H9 (cell line): ENCODE data around the gene FRS3. TPM values are rescaled to one million over a fixed set of nuclear protein-coding genes. Genes with fewer than 3 reads are reported as not detected.

ENCODE experiments used
- DNase-seq: peaks from one replicate; pipeline ENCODE4 v3.0.0-alpha.2; 2017
- H2AFZ ChIP-seq: one replicate; pipeline ENCODE4 v1.6.1; 2013; ENCODE audit warnings: mild to moderate bottlenecking, low read length, control low read depth, moderate library complexity
- H2AK5ac ChIP-seq: 2 replicates; pipeline ENCODE4 v1.6.1; 2013; ENCODE audit warnings: low read length, control low read depth, mixed read lengths; ENCODE audit not compliant: insufficient read length
- H2BK120ac ChIP-seq: one replicate; pipeline ENCODE4 v1.6.1; 2013; ENCODE audit warnings: low read depth, mild to moderate bottlenecking, low read length, control low read depth, inconsistent platforms; ENCODE audit not compliant: poor library complexity, severe bottlenecking
- H2BK12ac ChIP-seq: 2 replicates; pipeline ENCODE4 v1.6.1; 2013; ENCODE audit warnings: low read length, control low read depth, mixed read lengths, low read depth; ENCODE audit not compliant: insufficient read length
- H2BK15ac ChIP-seq: 2 replicates; pipeline ENCODE4 v1.6.1; 2013; ENCODE audit warnings: low read depth, low read length, control low read depth
- H2BK20ac ChIP-seq: one replicate; pipeline ENCODE4 v1.6.1; 2013; ENCODE audit warnings: low read depth, mild to moderate bottlenecking, low read length, control low read depth, inconsistent platforms; ENCODE audit not compliant: poor library complexity, severe bottlenecking
- H2BK5ac ChIP-seq: 2 replicates; pipeline ENCODE4 v1.6.1; 2013; ENCODE audit warnings: low read length, control low read depth, mixed read lengths; ENCODE audit not compliant: insufficient read length
- H3K14ac ChIP-seq: 2 replicates; pipeline ENCODE4 v1.6.1; 2013; ENCODE audit warnings: low read length, control low read depth; ENCODE audit not compliant: insufficient read depth
- H3K18ac ChIP-seq: 2 replicates; pipeline ENCODE4 v1.6.1; 2013; ENCODE audit warnings: low read depth, mild to moderate bottlenecking, mixed read lengths, low read length, control low read depth; ENCODE audit not compliant: insufficient read length
- H3K23ac ChIP-seq: 2 replicates; pipeline ENCODE4 v1.6.1; 2013; ENCODE audit warnings: low read length, control low read depth, mixed read lengths, low read depth; ENCODE audit not compliant: insufficient read length
- H3K23me2 ChIP-seq: 2 replicates; pipeline ENCODE4 v1.6.1; 2013; ENCODE audit warnings: low read depth, mild to moderate bottlenecking, mixed read lengths, low read length, control low read depth; ENCODE audit not compliant: insufficient read length, poor library complexity, severe bottlenecking
- H3K27ac ChIP-seq: 2 replicates; pipeline ENCODE4 v1.5.1; 2013; ENCODE audit warnings: low read length, control low read depth, mixed read lengths, low read depth; ENCODE audit not compliant: insufficient read length
- H3K27me3 ChIP-seq: 2 replicates; pipeline ENCODE4 v1.6.1; 2013; ENCODE audit warnings: low read length, control low read depth, inconsistent platforms; ENCODE audit not compliant: insufficient read depth
- H3K4ac ChIP-seq: 2 replicates; pipeline ENCODE4 v1.6.1; 2013; ENCODE audit warnings: low read depth, mild to moderate bottlenecking, control low read depth, inconsistent platforms, low read length, moderate library complexity
- H3K4me1 ChIP-seq: 2 replicates; pipeline ENCODE4 v1.6.1; 2013; ENCODE audit warnings: low read length, control low read depth, inconsistent platforms; ENCODE audit not compliant: insufficient read depth
- H3K4me2 ChIP-seq: 2 replicates; pipeline ENCODE4 v1.6.1; 2013; ENCODE audit warnings: low read length, control low read depth, mixed read lengths; ENCODE audit not compliant: insufficient read length, insufficient read depth
- H3K56ac ChIP-seq: 2 replicates; pipeline ENCODE4 v1.6.1; 2013; ENCODE audit warnings: low read depth, mild to moderate bottlenecking, mixed read lengths, low read length, control low read depth; ENCODE audit not compliant: insufficient read length
- H3K79me1 ChIP-seq: 2 replicates; pipeline ENCODE4 v1.6.1; 2013; ENCODE audit warnings: low read depth, mild to moderate bottlenecking, moderate library complexity, low read length, control low read depth, inconsistent platforms; ENCODE audit not compliant: insufficient read depth, poor library complexity, severe bottlenecking
- H3K79me2 ChIP-seq: 2 replicates; pipeline ENCODE4 v1.6.1; 2013; ENCODE audit warnings: low read length, control low read depth, inconsistent platforms; ENCODE audit not compliant: insufficient read depth
- H3K9ac ChIP-seq: 2 replicates; pipeline ENCODE4 v1.6.1; 2013; ENCODE audit warnings: low read length, control low read depth, mixed read lengths; ENCODE audit not compliant: insufficient read length; ENCODE audit errors: extremely low read depth
- H3K9me3 ChIP-seq: one replicate; pipeline ENCODE4 v1.6.1; 2013; ENCODE audit warnings: low read depth, low read length, inconsistent platforms; ENCODE audit not compliant: control insufficient read depth
- H3T11ph ChIP-seq: one replicate; pipeline ENCODE4 v1.6.1; 2013; ENCODE audit warnings: mild to moderate bottlenecking, low read length, control low read depth, inconsistent platforms
- H4K20me1 ChIP-seq: one replicate; pipeline ENCODE4 v1.6.1; 2013; ENCODE audit not compliant: control insufficient read depth, insufficient read length, insufficient read depth
- H4K5ac ChIP-seq: 2 replicates; pipeline ENCODE4 v1.6.1; 2013; ENCODE audit warnings: low read depth, mild to moderate bottlenecking, mixed read lengths, low read length, control low read depth; ENCODE audit not compliant: insufficient read length
- H4K8ac ChIP-seq: replicated peaks from 2 replicates; pipeline ENCODE4 v1.6.1; 2013; ENCODE audit warnings: low read length, control low read depth, mixed read lengths, low read depth; ENCODE audit not compliant: insufficient read length
- H4K91ac ChIP-seq: 2 replicates; pipeline ENCODE4 v1.6.1; 2013; ENCODE audit warnings: low read depth, mild to moderate bottlenecking, moderate library complexity, mixed read lengths, low read length, control low read depth; ENCODE audit not compliant: insufficient read length
- H3K27ac Mint-ChIP-seq, 3 experiments: 2 replicates in 2 of 3; 3 replicates in 1 of 3; pipeline ENCODE4 v1.8.0; 2020 to 2021; ENCODE audit warnings: mixed read lengths in 3 of 3, mild to moderate bottlenecking in 1 of 3, moderate library complexity in 1 of 3
- H3K27me3 Mint-ChIP-seq: 2 replicates; pipeline ENCODE4 v1.8.0; 2021; ENCODE audit warnings: low read depth, mild to moderate bottlenecking, moderate library complexity, mixed read lengths
- H3K36me3 Mint-ChIP-seq, 3 experiments: 2 replicates in 2 of 3; 3 replicates in 1 of 3; pipeline ENCODE4 v1.8.0; 2020 to 2021; ENCODE audit warnings: low read depth in 3 of 3, mixed read lengths in 3 of 3; ENCODE audit not compliant: insufficient read depth in 1 of 3
- H3K4me1 Mint-ChIP-seq, 2 experiments: 2 replicates each; pipeline ENCODE4 v1.8.0; 2020; ENCODE audit warnings: mixed read lengths in 2 of 2
- H3K4me3 Mint-ChIP-seq, 2 experiments: 2 replicates in 1 of 2; 3 replicates in 1 of 2; pipeline ENCODE4 v1.8.0; 2020 to 2021; ENCODE audit warnings: mild to moderate bottlenecking in 2 of 2, mixed read lengths in 2 of 2, moderate library complexity in 1 of 2
- H3K9me3 Mint-ChIP-seq, 2 experiments: 2 replicates in 1 of 2; 3 replicates in 1 of 2; pipeline ENCODE4 v1.8.0; 2020; ENCODE audit warnings: mild to moderate bottlenecking in 2 of 2, mixed read lengths in 2 of 2, moderate library complexity in 1 of 2
- CTCF ChIP-seq: fragments of 200-600 bp; sonication (generic); conservative IDR thresholded peaks from 3 replicates; pipeline ENCODE4 v1.8.0; 2021; ENCODE audit warnings: antibody characterized with exemption, mild to moderate bottlenecking
- WGBS: extraction: QIAGEN DNeasy Blood & Tissue Kit; methylation state at CpG from one replicate; pipeline ENCODE4 v1.1.7; 2013; ENCODE audit warnings: missing lambda C conversion rate, low lambda C conversion rate, mixed read lengths; ENCODE audit not compliant: insufficient read length; ENCODE audit errors: extremely low coverage; 5-methylcytosine and 5-hydroxymethylcytosine counted together
- total RNA-seq: library from RNA; stranded (reverse); gene quantifications from 2 replicates; pipeline ENCODE4 v1.2.1, GENCODE V29; 2021

FRS3 gene
- total RNA-seq, 1 experiment from 2014 or later: 4.8 TPM

DNA sequence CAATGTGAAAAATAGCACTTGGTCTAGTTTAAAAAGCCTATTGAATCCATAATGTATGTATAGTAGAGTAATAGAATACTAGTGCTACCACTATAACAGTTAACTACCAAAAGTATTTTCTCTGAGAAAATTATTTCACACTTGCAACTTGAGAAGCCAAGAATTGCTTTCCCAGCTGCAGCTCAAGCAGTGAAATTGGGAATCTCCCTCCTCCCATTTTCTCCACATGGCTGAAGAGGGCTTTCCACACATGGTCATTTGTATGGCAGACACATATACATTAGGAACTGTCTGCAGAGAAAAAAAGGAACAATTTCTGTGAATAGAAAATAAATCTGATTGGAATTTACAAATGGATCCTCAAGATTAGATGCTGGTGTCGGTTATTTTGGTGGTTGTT is 42.3 kb upstream of the FRS3 start:
- Mint-ChIP-seq H3K4me3 (no peak overlapping the region), H3K27me3 (no peaks in the 10 kb centered on the region), H3K4me1 (peaks cover 0 to 2% of the 10 kb centered on the region in 2 experiments; a peak in 1 of 4 replicates), H3K36me3 (peaks cover 0 to 2% (median 0%) of the 10 kb centered on the region in 3 experiments; a peak in 1 of 7 replicates), H3K9me3 (no peaks in the 10 kb centered on the region), H3K27ac (peak overlapping the region in 1 of 3 experiments; percentile 40; a peak in 1 of 7 replicates)
- no peak for TF ChIP-seq CTCF
- H3K4ac ChIP-seq: no peak overlapping the region
- H3K4me1 ChIP-seq: no peaks in the 10 kb centered on the region
- H2AK5ac ChIP-seq: no peak overlapping the region
- no peak overlapping the region for H2BK15ac ChIP-seq
- WGBS: no CpG with 5 or more reads among the region's 1 CpG
- H3K56ac ChIP-seq: no peak overlapping the region
- H3K4me2 ChIP-seq: no peak overlapping the region
- H3K23ac ChIP-seq: no peak overlapping the region
- H2BK12ac ChIP-seq: no peak overlapping the region
- H3K79me1 ChIP-seq: no peaks in the 10 kb centered on the region
- H3K9me3 ChIP-seq: no peaks in the 10 kb centered on the region
- DNase-seq: no peak
- H3K79me2 ChIP-seq: no peaks in the 10 kb centered on the region
- H3K27ac ChIP-seq: no peak overlapping the region
- H4K5ac ChIP-seq: no peak overlapping the region
- no peak overlapping the region for H2BK20ac ChIP-seq
- no peak overlapping the region for H3K14ac ChIP-seq
- no peak overlapping the region for H2AFZ ChIP-seq
- no peaks in the 10 kb centered on the region for H3K27me3 ChIP-seq
- no peak overlapping the region for H3T11ph ChIP-seq
- H2BK120ac ChIP-seq: no peak overlapping the region
- H2BK5ac ChIP-seq: no peak overlapping the region
- no peaks in the 10 kb centered on the region for H4K20me1 ChIP-seq
- H3K9ac ChIP-seq: no peak overlapping the region
- no peak overlapping the region for H4K91ac ChIP-seq
- H3K23me2 ChIP-seq: no peaks in the 10 kb centered on the region
- H3K18ac ChIP-seq: no peak overlapping the region
- H4K8ac ChIP-seq: no peak overlapping the region
